Spinal cord (tissue), 10 donors: Measurements from ENCODE around the gene ATP7B. TPM values are rescaled to one million over a fixed set of nuclear protein-coding genes. Genes with fewer than 3 reads are reported as not detected.
A peak's percentile ranks its signal among the peaks of the same experiment; 100 is the strongest.

Experiments
- DNase-seq, 6 donors: peaks; one replicate each; pipeline versions ENCODE4 v3.0.0 to v3.0.0-alpha.2; 2013 to 2015; ENCODE audit warnings: low spot score in 6 of 6, low read depth in 4 of 6
- H3K27ac ChIP-seq: one replicate; pipeline ENCODE4 v1.5.1; 2013; ENCODE audit warnings: low read depth, low read length, control low read depth
- H3K27me3 ChIP-seq: one replicate; pipeline ENCODE4 v1.6.1; 2013; ENCODE audit warnings: low read length; ENCODE audit not compliant: control insufficient read depth, insufficient read depth
- H3K36me3 ChIP-seq: one replicate; pipeline ENCODE4 v1.6.1; 2013; ENCODE audit warnings: low read length; ENCODE audit not compliant: control insufficient read depth, insufficient read depth
- H3K4me1 ChIP-seq: one replicate; pipeline ENCODE4 v1.6.1; 2013; ENCODE audit warnings: low read length; ENCODE audit not compliant: control insufficient read depth, insufficient read depth
- H3K4me3 ChIP-seq: one replicate; pipeline ENCODE4 v1.5.1; 2013; ENCODE audit warnings: low read depth, low read length, control low read depth
- H3K9me3 ChIP-seq: one replicate; pipeline ENCODE4 v1.6.1; 2013; ENCODE audit warnings: low read length; ENCODE audit not compliant: control insufficient read depth, insufficient read depth
- whole genome bisulfite sequencing: methylation state at CpG from one replicate; pipeline ENCODE4 v1.1.5; 2013; ENCODE audit warnings: missing lambda C conversion rate; ENCODE audit not compliant: insufficient coverage; 5-methylcytosine and 5-hydroxymethylcytosine counted together
- polyA plus RNA-seq, 2 donors: library from polyadenylated mRNA; unstranded; fragments of 120-200 nt; gene quantifications; one replicate each; pipeline ENCODE4 v1.2.1, GENCODE V29; 2013; ENCODE audit not compliant: insufficient read length in 2 of 2
- total RNA-seq, 2 donors: library from RNA; depleted of rRNA in 1 of 2; stranded (reverse); fragments of 120-200 nt in 1 of 2; fragments of >200 nt in 1 of 2; gene quantifications; one replicate each; pipeline versions ENCODE4 v1.2.3 to v1.2.4, GENCODE V29; 2013 to 2014
- donor health status: healthy.

Gene ATP7B
- total and polyA plus RNA-seq, 4 donors, result 9.8 to 13.0 (median 11.6) TPM

- Histone ChIP-seq H3K4me1 (peaks cover 29% of the 10 kb centered on the region), H3K27me3 (no peaks in the 10 kb centered on the region), H3K36me3 (no peaks in the 10 kb centered on the region), H3K9me3 (no peaks in the 10 kb centered on the region), H3K4me3 (no peak overlapping the region), H3K27ac (no peak overlapping the region)
- WGBS, result 86% methylated on average over 8 of the region's 8 CpGs
- no peak for DNase-seq
Observed at GRCh38 chr13:51907040-51907732, 104.1 kb downstream of the ATP7B start.

- Histone ChIP-seq H3K4me1 (peaks cover 23% of the 10 kb centered on the region), H3K36me3 (no peaks in the 10 kb centered on the region), H3K4me3 (no peak overlapping the region), H3K9me3 (no peaks in the 10 kb centered on the region), H3K27me3 (no peaks in the 10 kb centered on the region), H3K27ac (no peak overlapping the region)
- WGBS, result 44% methylated on average over 3 of the region's 3 CpGs
- DNase-seq, result peak in 2 of 6 donors; percentile 33 to 64
Observed at GRCh38 chr13:51906581-51906980, 104.7 kb downstream of the ATP7B start.

- 63% methylated on average over 6 of the region's 6 CpGs for WGBS
- Histone ChIP-seq H3K27ac (no peak overlapping the region), H3K4me3 (no peak overlapping the region), H3K27me3 (no peaks in the 10 kb centered on the region), H3K9me3 (no peaks in the 10 kb centered on the region), H3K4me1 (peaks cover 20% of the 10 kb centered on the region), H3K36me3 (no peaks in the 10 kb centered on the region)
- no peak for DNase-seq
Observed at GRCh38 chr13:51905787-51906186, 105.5 kb downstream of the ATP7B start.

DNA sequence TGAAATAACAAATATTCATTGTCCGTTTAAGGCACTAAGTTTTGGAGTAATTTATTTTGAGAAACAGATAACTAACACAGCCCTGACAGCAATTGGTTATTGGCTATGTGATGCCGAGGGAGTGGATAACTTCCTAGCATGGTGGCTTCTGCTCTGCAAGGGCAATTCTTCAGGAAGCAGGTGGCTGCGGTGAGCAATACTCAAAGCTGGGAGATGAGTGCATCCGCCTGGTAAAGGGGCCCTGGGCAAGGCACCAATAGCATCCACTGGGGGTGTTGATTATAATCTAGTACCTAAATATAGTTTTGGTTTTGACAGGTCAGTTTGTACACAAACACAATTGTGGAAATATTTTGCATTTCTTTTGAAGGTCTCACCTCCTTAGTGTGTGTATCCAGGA is 108.5 kb downstream of the ATP7B start:
- Histone ChIP-seq H3K9me3 (no peaks in the 10 kb centered on the region), H3K4me3 (no peak overlapping the region), H3K4me1 (peaks cover 20% of the 10 kb centered on the region), H3K27me3 (no peaks in the 10 kb centered on the region), H3K36me3 (no peaks in the 10 kb centered on the region), H3K27ac (no peak overlapping the region)
- 100% methylated on average over 2 of the region's 4 CpGs for WGBS
- no peak for DNase-seq

GRCh38 chr13:51900471-51900870 is 110.8 kb downstream of the ATP7B start:
- WGBS, result no CpG with 5 or more reads among the region's 1 CpG
- Histone ChIP-seq H3K27me3 (no peaks in the 10 kb centered on the region), H3K9me3 (no peaks in the 10 kb centered on the region), H3K27ac (no peak overlapping the region), H3K36me3 (no peaks in the 10 kb centered on the region), H3K4me1 (peaks cover 15% of the 10 kb centered on the region), H3K4me3 (no peak overlapping the region)
- DNase-seq, result no peak

DNA sequence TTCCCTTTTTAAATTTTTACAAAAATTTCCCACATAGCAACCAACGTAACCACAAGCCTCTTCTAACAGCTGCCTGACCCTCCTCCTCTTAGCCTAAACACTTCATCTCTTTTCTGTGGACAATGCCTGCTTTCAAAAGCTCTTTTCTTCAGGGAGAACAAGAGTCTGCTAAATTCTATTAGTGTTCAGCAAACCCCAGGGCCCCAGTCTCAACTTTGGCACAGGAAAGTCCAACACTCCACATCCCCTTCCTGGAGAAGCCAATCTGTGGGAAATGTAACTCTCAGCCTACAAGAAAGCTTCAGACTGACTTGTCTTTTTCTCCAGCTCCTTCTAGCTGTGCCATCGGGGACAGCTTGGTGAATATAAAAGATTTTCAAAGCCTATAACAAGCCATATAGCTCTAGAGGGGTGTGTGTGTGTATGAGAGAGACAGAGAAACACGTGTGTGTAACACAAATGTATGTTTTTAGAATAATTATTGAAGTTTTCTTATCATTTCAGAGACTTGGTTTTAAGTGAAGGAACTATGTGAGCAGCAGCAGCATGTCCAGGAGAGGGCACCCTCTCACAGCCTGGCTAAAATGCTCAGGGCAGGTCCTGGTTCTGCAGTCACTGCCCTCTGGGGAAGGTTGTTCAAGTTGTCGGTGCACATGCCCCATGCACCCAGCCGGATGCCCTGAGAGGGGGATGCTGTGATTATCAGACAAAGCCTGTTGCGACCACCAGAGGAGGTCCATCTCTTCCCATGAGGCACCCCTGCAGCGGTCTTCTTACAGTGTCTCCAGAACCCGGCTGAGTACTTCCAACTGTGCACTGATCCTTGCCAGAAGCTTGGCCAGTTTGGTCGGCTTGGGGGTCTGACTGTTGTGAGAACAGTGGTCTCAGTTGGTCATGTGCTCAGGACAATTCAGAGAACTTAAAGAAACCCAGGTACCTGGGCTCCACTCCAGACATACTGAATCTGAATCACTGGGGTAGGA is 115.1 kb downstream of the ATP7B start:
- H3K27ac ChIP-seq, result peak overlapping the region; percentile 47
- H3K9me3 ChIP-seq, result no peaks in the 10 kb centered on the region
- H3K36me3 ChIP-seq, result no peaks in the 10 kb centered on the region
- H3K27me3 ChIP-seq, result no peaks in the 10 kb centered on the region
- peaks cover 15% of the 10 kb centered on the region for H3K4me1 ChIP-seq
- 57% methylated on average over 6 of the region's 9 CpGs for WGBS
- H3K4me3 ChIP-seq, result no peak overlapping the region
- peak in 2 of 6 donors; percentile 61 for DNase-seq

- Histone ChIP-seq H3K27me3 (no peaks in the 10 kb centered on the region), H3K4me1 (peaks cover 15% of the 10 kb centered on the region), H3K27ac (no peak overlapping the region), H3K4me3 (no peak overlapping the region), H3K9me3 (no peaks in the 10 kb centered on the region), H3K36me3 (no peaks in the 10 kb centered on the region)
- WGBS, result 100% methylated on average over 4 of the region's 4 CpGs
- DNase-seq, result no peak
Observed at GRCh38 chr13:51894239-51894638, 117.0 kb downstream of the ATP7B start.

DNA sequence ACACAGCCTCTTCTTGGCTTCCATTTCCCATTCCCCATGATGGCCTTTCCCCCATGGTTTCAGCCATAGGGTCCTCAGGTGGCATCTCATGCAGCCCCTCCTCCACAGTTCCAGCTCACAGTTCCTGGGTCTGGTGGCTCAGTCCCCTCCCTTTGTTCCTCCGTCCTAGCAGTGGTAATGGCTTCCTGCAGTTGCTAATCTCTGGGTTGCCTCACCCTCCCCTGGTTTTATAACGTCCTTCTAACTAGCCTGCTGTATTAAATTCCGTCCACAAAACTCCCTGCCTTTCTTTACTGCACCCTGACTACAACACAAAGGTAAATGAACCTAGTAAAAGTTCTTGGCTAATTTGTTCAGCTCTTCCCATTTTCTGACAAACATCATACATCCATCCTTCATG is 118.6 kb downstream of the ATP7B start:
- H3K27ac ChIP-seq, result no peak overlapping the region
- 77% methylated on average over 3 of the region's 3 CpGs for WGBS
- no peaks in the 10 kb centered on the region for H3K27me3 ChIP-seq
- no peak overlapping the region for H3K4me3 ChIP-seq
- no peaks in the 10 kb centered on the region for H3K9me3 ChIP-seq
- no peaks in the 10 kb centered on the region for H3K36me3 ChIP-seq
- no peak for DNase-seq
- peaks cover 15% of the 10 kb centered on the region for H3K4me1 ChIP-seq

GRCh38 chr13:51887468-51887867 is 123.8 kb downstream of the ATP7B start:
- DNase-seq, result peak in 1 of 6 donors; percentile 42
- WGBS, result 100% methylated on average over 1 of the region's 2 CpGs
- H3K36me3 ChIP-seq, result no peaks in the 10 kb centered on the region
- peaks cover 2% of the 10 kb centered on the region for H3K9me3 ChIP-seq
- no peak overlapping the region for H3K27ac ChIP-seq
- H3K4me3 ChIP-seq, result no peak overlapping the region
- no peaks in the 10 kb centered on the region for H3K27me3 ChIP-seq
- H3K4me1 ChIP-seq, result no peaks in the 10 kb centered on the region
